HG02885 (cell line): Measurements from ENCODE around the gene M6PR.

Experiments used
- ATAC-seq: cut with Tn5 transposase; IDR thresholded peaks from one replicate; pipeline ENCODE4 v1.9.1; 2021; ENCODE audit warnings: mild to moderate bottlenecking; ENCODE audit not compliant: unreplicated experiment, poor library complexity

The M6PR gene

DNA sequence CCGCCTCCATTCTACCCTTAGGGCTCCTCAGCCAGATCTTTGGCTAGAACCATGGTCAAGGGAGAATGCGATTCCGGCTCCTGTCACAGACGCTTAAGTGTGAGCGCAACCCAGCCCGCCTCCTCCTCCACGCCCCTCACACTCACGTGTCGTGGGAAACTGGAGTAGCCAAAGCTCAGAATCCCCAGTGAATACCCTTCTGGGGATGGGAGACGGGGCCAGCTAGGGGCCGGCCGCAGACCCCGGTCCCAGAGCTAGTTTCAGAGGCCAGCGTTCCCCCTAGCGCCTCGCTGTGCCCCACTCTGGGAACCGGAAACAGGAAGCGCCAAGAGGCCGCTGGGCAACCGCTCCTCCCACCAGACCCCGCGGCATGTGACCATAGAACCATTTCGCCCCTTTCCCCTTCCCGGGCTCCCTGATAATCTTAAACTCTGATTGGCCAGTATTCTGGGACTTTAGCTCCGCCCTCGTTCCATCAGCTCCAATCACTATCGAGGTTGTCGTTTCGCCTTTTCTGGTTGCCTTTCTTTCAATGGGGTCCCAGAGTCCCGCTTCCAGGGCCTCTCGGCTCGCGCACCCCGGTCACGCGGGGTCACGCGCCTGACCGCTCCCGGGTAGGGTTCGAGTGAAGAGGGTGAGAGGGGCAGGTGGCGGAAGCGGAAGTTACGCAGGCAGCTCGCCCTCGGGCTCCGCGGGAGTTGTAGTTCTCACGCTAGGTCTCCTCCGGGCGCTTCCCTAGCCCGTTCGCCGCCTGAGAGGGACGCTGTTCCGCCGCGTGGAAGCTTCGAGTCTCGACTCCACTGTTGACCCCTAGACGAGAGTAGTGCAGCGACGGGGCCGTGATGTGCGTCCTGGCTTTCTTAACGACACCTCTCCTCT lies at the start of gene M6PR:
Gene M6PR (minus strand): TSS at position 304 of the 879 bp plus-strand sequence. CDS start 3,241 bp downstream, outside the sequence.
- ATAC-seq = peak; percentile 80

DNA sequence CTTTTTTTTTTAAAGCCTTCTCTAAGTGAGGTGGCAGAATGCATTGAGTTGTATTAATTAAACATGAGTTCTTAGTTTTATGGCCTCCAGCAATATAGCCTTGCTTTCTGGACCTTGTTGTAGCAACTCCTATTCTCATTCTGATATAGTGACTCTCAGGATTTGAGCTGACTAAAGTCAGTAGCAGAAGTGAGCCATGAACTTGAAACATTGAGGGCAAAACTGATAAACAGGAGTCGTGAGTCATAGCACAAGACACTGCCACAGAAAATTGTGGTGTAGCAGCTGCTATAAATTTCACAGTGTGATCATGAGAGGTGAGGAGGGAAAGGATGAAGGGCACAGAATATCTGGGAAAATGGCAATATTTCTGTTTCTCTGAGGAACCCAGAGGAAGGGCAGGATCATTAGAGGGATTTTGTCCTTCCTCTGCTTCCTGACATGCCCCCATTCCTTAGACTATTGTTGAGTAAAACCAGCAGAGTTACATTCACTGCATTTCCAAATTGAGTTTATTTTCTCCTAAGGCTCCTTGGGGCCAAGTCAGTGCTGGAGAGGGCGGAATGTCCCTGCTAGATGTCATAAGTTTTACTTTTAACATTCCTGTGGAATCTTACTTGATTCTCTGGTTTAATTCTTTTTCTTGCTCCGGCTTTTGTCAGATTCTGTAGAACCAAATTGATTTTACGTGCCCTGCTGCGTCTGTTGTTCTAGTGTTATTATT lies 47.4 kb upstream of the M6PR start:
- peak; percentile 99 for ATAC-seq

DNA sequence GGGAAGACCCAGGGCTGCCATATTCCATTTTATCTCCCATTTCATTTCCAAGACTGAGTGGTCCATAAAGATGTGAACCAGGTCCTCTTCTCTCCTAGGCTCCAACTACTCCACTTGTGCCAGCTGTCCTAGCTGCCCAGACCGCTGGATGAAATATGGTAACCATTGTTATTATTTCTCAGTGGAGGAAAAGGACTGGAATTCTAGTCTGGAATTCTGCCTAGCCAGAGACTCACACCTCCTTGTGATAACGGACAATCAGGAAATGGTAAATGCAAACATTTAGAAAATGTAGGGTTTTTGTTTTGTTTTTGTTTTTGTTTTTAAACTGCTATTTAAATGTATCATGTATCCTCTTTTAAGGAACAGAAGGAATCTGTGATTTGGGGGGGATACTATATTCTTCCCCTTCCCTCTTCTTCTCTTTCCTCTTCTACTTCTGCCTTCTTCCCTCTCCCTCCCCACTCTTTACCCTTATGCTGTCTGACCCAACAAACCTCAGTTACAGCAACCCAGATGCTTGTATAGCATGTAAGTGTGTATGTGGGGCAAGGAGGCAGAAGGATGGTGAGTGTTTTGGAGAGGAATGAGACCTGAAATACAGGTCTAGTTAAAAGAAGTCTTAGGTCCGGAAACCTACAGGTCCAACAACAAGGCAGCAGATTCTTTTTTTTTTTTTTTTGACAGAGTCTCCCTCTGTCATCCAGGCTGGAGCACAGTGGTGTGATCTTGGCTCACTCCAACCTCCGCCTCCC lies 45.8 kb upstream of the M6PR start:
- no peak for ATAC-seq

DNA sequence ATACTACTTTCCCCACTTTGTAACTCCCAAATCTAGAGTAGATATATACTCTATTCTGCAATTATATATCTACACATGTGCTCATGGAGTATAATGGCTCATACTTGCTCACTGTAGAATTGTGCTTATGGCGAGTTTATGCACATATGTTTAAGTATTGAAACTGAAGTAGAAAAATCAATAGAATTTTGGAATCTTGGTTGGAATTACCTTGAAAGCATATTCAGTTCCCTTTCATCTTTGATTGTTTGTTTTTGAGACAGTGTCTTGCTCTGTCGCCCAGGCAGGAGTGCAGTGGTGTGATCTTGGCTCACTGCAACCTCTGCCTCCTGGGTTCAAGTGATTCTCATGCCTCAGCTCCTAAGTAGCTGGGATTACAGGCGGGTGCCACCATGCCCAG lies 44.4 kb upstream of the M6PR start:
- ATAC-seq = no peak

DNA sequence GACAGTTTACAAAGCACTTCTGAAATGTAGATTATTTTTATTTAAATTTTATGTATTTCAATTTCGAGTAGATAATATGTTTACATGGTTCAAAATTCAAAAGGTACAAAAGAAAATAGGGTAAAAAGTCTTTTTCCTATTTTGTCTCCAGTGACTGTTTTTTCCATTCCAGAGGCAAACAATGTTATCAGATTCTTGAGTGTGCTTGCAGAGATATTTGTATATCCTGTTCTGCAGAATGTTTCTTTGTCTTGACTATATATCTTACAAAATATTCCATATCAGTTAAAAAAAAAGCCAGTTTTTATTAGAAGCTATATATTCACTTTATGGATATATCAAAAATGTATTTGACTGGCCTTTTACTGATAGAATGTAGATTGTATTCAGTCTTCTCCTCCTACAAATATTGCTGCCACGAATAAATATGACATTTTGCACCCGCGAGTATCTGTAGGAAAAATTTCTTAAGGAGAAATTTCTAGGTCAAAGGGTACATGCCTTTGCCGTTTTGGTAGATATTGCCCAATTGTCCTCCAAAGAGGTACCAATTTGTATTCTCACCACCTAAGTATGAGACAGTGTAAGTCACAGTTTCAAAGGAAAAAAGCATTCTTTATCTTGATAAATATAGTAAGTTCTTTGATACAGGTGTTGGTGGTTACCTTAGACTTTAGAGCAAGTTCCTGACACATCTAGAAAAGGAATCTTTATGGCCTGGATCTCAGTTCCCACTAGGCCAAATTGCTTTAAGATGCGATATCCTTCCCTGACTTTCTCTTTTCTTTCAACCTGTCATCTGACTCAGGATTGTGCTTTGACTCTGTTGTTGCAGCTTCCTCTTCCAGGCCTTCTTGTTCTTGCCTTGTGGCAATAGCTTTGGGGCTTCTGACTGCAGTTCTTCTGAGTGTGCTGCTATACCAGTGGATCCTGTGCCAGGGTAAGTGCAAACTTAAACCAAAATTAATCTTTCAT lies 42.2 kb upstream of the M6PR start:
- no peak for ATAC-seq

DNA sequence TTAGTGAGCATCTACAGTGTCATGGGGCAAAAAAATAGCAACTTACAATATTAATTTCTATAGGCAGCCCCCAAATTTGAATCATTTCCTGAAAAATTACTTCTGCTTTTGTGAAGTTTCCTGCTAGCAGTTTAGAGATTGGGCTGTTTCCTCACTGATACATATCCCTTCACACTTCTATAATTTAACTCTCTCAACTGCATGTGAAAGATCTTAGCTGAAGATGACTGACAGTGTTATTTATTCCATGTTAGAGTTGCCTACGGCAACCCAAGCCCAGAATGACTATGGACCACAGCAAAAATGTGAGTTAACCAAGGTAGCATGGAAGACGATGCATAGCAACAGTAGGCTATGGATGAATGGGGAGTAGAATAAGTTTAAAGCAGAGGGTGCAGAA lies 40.0 kb upstream of the M6PR start, which contains the start of gene KLRG1:
Gene KLRG1 (plus strand): TSS at position 134 of the 400 bp plus-strand sequence. CDS start 90 bp downstream, at position 224.
- ATAC-seq = no peak

DNA sequence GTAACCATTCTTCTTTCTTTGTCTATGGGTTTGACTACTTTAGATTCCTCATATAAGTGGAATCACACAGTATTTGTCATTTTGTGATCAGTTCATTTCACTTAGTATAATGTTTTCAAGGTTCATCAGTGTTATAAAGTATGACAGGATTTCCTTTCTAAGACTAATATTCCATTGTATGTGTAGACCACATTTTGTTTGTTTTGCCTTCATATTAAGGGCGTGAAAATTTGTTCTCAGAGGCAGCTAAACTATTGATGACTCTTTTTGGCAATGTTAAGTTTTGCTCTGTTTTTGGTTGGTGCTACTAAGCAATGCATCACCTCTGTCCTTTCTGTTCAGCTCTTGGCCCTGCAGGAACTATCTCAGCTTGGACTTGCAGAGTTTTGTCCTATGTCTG lies 38.2 kb upstream of the M6PR start:
- no peak for ATAC-seq

DNA sequence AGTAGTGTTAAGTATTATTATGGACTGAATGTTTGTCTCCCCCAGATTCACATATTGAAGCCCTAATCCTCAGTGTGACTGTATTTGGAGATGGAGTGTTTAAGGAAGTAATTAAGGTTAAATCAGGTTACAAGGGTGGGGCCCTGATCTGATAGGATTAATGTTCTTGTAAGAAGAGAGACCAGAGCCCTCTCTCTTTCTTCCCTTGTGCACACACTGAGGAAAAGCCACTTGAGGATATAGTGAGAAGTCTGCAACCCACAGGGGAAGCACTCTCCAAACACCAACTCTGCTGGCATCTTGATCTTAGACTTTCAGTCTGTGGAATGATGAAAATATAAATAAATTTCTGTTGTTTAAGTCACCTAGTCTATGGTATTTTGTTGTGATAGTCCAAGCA lies 37.7 kb upstream of the M6PR start:
- no peak for ATAC-seq

DNA sequence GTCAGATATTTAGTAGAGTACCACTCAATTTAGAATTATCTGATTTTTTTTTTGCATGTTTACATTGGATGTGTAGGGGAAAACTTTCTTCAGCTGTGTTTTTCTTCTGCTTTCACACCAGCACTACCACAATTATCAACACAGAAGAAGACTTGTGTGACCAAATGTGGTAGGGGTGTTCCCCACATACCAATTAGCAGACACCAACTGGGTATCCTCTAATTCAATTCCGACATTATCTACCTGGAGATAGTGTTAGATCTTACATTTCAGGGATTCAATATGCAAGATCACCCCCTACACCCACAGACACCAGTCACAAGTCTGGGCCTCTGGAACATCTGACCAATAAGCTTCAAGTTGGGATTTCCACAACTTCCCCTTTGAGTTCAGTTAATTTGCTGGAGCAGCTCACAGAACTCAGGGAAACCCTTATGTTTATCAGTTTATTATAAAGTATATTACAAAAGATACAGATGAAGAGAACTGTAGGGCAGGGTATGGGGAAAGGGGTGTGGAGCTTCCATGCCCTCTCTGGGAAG lies 35.8 kb upstream of the M6PR start:
- no peak for ATAC-seq

DNA sequence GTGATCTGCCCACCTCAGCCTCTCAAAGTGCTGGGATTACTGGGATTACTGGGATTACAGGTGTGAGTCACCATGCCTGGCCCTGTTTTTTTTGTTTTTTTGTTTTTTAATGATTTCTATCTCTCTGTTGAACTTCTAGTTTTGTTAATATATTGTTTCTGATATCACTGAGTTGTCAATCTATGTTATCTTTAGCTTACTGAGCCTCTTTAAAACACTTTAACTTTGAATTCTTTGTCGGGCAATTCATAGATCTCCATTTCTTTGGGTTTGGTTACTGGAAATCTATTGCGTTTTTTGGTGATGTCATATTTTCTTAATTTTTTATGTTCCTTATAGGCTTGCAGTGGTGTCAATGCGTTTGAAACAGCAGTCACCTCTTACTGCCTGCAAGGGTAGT lies 30.7 kb upstream of the M6PR start:
- no peak for ATAC-seq

DNA sequence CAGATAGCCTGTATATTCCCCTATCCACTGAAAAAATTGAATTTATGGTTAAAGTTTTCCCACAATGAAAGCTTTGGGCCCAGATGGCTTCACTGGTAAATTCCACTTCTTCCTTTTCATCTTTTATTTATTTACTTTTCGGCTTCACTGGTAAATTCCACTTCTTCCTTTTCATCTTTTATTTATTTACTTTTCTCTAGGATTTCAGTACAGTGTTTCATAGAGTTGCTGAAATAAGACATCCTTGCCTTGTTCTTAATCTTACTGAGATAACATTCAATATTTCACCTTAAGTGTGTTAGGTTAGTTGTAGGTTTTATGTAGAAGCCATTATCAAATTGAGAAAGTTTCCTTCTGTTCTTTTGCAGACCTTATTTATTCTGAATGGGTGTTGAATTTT lies 21.0 kb upstream of the M6PR start:
- no peak for ATAC-seq

DNA sequence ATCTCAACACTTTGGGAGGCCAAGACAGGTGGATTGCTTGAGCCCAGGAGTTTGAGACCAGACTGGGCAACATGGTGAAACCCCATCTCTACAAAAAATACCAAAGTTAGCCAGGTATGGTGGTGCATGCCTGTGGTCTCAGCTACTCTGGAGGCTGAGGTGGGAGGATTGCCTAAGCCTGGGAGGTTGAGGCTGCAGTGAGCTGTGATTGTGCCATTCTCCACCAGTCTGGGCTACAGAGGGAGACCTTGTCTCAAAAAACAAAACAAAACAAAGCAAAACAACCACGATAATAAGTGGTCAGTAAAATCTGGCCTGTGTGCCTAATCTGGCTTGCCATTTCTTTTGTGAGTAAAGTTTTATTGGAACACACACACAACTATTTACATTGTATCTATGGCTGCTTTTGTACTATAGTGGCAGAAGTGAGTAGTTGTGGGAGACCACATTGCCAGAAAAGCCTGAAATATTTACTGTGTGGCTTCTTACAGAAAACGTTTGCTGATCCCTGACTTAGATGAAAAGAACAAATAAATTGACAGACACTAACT lies 20.5 kb upstream of the M6PR start:
- ATAC-seq = no peak

DNA sequence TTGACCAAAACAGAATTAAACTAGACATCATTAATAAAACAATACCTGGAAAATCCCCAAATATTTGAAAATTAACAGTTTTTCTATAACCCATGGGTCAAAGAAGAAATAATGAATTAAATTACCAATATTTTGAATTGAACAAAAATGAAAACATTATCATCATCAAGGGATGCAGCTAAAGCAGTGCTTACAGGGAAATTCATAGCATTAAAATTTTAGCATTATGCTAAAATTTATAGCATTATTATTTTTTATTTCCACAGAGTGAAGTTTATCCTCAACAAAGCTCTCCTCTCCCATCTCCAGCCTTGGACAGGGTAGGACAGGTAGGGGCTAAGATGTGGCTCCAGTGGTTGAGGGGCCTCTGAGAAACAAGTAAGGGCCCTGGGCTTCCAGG lies 19.3 kb upstream of the M6PR start:
- no peak for ATAC-seq

DNA sequence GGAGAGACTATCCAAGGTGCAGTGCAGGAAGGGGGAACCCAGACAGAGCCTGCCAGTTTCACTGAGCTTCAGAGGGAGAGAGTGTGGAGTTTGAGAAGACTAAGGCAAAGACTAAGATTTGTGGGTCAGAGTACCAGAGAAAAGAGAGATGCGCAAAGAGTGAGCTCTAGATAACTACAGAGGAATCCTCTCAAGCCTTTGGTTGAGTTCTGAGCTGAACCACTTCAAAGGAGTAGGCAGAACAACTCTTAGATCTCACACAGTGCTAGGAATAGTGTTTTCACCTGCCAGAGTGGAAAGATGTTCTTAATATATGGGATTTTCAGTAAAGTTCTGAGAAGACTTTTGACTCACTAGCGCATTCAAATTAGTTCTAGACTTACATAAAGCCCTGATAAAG lies 10.7 kb upstream of the M6PR start:
- ATAC-seq = no peak

DNA sequence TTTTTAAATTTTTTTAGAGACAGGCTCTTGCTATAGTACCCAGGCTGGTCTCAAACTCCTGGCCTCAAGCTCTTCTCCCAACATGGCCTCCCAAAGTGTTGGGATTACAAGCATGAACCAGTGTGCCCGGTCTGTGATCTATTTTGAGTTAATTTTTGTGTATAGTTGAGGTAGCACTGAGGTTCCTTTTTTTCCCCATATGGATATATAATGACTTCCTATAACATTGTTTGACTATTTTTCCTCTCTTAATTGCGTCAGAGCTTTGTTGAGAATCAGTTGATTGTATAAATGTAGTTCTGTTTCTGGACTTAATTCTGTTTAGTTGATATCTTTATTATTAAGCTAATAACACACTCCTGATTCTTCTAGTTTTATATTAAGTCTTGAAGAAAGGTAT lies 8.6 kb upstream of the M6PR start:
- no peak for ATAC-seq

DNA sequence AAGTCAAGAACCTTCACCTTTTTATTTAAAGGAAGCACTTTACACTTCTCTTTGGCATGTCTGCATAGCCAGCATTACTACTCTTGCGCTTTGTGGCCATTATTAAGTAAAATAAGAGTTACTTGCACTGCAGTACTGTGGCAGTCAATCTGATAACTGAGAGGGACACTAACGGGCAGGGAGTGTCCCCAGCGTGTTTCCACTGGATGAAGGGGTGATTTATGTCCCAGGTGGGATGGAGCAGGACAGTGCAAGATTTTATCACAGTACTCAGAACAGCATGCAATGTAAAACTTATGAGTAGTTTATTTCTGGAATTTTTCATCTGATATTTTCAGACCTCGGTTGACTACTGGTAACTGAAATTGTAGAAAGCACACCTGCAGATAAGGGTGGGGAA lies 8.1 kb upstream of the M6PR start:
- no peak for ATAC-seq

DNA sequence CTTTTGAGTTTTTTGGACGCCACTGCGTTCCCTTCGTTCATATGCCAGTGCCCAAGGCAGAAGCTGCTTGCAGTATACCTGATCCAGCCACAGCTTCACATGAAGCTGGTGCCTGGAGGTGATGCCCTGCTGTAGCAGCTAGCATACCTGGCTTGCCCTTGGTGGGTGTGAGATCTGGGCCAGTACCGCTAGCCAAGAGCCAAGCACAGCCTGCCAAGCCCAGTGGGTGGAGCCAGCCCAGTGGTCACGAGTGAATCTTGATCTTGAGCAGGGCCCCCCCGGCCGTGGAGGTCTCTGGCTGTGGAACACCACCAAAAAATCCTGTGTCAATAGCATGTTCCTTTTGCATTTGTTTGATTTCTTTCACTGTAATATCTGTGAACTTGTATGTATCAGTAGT lies 7.3 kb upstream of the M6PR start:
- ATAC-seq = no peak

DNA sequence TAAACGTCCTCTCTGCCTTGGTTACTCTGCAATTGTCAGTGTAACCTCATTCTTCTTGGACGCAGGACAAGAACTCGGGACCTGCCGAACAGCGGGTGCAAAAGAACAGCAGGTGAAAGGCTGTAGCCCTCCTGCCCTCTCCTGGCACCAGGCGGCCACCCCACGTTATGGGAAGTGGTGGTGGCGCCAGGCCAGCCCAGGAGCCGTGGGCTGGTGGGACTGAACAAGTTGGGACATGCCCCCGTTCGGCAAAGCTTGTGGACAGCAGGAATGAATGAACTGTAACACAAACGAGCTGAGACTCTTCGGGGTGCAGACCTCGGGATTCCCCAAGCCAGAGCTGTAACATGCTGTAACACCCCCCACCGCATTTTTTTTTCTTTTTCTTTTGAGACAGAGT lies 6.6 kb upstream of the M6PR start:
- ATAC-seq = no peak

DNA sequence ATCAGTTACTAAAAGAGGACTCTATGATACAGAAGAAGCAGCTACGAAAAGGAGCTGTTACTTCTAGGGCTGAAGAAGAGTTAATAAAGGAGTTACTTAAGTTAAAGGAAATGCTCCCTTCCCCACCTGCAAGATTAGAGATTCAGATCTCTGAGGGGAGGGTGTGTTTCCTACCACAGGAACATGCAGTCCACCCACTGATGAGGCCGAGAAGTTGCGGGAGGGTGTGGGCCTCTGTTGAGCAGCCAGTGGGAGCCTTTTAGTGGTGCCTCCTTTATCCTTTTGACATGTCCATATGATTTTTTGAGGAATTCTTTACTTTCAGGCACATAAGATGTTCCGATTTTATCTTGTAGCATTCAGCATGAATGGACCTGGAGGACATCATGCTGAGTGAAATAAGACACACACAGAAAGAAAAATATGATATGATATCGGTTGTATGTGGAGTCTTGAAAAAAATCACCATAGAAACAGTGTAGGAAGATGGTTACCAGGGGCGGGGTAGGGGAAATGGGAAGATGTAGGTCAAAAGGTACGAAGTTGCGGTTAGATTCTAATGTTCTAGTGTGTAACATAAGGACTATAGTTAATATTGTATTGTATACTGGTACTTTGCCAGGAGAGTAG lies 4.4 kb upstream of the M6PR start:
- no peak for ATAC-seq
